Activated CD8-positive, alpha-beta memory T cell treated with anti-CD3 and anti-CD28 coated beads for 4 hours (primary cell): ENCODE measurements around the gene SLC25A25.
A peak's percentile ranks its signal among the peaks of the same experiment; 100 is the strongest.
"Not testable (repeated sequence)": the region's sequence is repeated elsewhere in the genome, so short reads cannot be mapped to it uniquely, and the experiment has no call there.

Experiments
- DNase-seq, 2 donors: peaks; one replicate each; pipeline ENCODE4 v3.0.0-alpha.2; 2020; ENCODE audit warnings: low read depth in 2 of 2

SLC25A25 gene

DNA sequence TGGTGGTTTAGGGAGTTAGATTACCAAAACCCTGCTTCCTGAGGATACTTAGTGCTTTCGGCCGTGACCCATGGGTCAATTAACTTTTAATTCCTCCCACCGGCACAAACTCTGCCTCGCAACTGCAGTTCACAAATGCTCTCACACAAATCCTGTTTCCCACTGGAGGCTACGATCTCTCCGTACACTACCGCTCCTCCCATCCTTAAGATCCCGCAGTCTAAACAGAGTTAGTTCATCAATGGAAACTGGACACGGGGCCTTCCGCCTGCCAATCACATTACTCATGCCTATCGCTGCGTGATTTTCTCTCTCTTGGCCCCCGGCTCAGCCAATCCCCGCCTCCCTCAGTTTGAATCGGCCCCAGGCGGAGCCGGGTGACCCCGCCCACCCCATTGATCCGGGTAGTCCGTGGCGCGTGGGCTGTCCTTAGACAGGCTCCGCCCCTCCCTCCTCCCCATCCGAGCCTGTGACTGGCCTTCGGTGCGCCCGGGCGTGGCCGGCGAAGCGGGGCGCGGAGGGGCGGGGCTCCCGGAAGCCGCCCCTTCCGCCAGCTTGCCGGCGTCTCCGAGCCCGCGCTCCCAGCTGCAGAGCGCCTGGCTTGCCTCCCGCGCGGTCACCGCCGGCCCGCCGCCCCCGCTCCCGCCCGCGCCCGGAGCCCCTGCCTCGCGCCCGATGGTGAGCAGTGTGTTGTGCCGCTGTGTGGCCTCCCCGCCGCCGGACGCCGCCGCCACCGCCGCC lies at the start of gene SLC25A25:
TSS of gene SLC25A25 (plus strand) at position 588 of the 741 bp plus-strand sequence. CDS start at position 676, 88 bp downstream.
- peak; percentile 100 for DNase-seq

DNA sequence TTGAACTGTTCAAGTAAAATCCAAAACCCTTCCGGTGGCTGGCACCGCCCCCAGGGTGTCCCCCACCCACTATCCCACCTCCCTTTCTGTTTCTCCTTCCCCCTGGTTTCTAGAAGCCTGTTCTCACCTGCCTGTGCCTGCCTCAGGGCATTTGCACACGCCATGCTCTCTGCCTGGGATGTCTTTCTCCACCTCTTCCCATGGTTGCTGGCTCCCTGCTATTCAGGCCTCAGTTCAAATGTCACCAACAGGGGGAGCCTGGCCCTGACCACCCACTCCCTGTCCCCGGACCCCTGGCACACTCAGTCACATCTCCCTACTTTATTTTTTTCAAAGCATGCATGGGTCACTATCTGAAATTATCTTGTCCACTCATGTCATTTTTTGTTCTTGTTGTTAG lies 47.3 kb upstream of the SLC25A25 start:
- DNase-seq = no peak

DNA sequence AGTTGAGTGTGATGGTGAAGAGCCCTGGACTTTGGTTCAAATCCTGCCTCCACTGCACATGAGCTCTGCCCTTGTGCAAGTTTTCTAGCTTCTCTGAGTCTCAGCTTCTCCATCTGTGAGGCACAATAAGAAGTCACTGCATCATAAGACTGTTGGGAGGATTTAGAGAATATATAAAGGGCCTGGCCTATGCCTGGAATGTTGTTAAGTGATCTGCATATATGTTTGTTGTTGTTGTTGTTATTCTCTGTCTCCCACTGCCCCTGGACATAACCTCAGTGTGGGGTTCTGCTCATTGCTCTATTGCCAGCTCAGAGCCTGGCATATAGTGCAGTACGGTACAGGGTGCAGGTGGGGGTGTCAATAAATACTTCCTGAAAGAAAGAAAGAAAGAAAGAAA lies 46.9 kb upstream of the SLC25A25 start:
- no peak for DNase-seq

DNA sequence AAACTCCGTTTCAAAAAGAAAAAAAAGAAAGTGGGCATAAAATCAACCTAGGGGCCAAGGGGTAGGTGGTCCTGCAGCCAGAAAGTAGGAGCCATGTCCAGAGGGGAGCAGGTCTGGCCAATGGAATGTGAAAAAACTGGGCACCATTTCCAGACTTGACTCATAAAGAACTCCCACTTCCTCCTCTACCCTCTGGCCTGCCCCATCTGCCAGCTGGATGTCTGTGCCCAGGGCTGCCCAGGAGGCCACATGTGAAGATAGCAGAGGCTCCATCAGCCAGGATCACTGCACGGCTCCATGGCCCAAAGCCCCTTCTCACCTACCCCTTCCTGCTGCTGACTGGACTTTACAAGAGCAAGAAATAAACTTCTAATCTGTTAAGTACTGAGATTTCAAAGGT lies 45.1 kb upstream of the SLC25A25 start:
- DNase-seq = no peak

DNA sequence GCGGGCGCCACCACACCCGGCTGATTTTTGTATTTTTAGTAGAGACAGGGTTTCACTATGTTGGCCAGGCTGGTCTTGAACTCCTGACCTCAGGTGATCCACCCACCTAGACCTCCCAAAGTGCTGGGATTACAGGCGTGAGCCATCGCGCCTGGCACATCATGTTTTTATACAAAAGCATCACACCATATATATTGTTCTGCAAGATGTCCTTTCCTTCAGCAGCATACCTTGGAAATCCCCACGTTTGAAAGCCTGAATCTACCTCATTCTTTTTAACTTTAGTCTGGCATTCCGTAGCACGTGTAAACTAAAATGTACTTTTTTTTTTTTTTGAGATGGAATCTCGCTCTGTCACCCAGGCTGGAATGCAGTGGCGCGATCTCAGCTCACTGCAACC lies 44.4 kb upstream of the SLC25A25 start:
- DNase-seq = not testable (repeated sequence)

DNA sequence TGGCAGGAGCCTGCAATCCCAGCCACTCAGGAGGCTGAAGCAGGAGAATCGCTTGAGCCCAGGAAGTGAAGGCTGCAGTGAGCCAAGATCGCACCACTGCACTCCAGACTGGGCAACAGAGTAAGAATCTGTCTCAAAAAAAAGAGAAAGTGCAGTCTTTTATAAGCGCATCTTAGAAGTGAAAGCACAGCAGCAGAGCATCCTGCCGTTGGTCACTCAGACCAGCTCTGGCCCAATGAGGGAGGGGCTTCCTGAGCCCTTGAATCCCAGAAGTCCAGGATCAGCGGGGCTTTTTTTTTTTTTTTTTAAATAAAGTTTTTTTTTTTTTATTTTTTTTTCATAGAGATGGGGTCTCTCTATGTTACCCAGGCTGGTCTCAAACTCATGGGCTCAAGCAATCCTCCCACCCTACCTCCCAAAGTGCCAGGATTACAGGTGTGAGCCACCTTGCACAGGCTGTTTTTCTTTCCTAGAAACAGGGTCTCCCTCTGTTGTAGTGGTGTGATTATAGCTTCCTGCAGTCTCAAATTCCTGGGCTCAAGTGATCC lies 43.2 kb upstream of the SLC25A25 start:
- no peak for DNase-seq

DNA sequence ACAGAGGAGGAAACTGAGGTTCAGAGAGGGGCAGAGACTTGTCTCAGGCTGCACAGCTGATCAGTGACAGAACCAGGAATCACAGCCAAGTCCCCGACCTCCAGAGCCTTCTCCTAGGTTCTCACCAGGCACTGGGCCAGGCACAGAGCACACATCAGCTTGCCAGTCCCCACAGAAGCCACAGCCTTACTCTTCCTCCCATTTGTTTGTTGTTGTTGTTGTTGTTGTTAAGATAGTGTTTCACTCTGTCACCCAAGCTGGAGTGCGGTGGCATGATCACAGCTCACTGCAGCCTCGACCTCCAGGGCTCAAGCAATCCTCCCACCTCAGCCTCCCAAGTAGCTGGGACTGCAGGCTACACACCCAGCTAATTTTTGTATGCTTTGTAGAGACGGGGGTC lies 42.3 kb upstream of the SLC25A25 start:
- no peak for DNase-seq

DNA sequence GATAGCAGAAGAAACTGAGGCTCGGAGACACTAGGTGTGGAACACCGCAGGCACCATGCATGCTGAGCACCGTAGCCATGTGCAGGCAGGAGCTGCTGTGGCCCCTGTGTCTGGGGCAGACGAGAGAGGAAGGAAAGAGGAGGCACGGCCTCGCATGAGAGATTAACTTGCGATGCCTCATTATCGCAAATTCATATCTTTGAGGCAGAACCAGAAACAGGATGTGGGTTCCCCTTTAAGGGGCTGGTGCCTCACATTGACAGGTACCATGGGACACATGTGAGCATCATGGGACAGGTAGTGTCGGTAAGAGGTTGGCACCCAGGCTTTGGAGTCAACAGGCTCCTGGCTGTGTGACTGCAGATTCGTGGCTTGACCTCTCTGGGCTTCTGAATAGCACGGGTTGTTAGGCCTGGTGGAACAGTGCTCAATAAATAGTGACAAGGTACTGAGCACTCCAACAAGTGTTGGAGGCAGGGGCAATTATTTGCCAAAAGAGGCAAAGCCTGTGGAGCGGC lies 41.7 kb upstream of the SLC25A25 start:
- peak; percentile 46 to 66 for DNase-seq

DNA sequence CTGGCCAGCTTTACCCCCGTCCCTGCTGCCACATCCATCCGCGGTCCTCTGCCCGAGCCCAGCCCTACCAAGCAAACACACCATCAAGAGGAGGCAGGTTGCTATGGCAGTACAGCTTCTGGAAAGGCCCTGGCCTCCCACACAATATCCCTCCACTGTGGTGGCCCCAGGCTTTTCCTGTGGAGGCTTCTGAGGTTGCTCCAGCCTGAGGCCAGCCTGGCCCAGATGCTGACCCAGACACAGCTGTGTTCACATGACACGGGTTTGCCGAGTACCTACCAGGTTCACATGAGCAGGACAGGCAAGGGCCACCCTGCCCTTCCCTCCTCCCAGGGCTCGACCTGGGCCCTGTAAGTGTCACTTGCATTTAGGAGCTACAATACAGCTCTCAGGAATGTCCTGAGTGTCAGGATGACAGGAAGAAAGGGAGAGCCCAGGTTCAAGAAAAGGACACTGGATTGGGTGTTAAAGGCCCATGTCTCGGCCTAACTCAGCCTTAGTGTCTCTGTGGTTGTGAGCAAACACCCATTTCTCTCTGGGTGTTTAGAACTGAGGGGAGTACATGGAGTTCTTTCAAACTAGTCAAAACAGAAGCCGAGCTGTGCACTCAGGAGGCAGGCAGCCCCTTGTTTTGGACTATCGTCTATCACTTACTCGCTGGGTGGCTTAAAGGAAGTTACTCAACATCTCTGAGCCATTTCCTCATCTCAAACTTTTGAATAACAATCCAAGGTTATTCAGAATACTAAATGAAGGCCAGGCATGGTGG lies 41.1 kb upstream of the SLC25A25 start:
- no peak for DNase-seq

DNA sequence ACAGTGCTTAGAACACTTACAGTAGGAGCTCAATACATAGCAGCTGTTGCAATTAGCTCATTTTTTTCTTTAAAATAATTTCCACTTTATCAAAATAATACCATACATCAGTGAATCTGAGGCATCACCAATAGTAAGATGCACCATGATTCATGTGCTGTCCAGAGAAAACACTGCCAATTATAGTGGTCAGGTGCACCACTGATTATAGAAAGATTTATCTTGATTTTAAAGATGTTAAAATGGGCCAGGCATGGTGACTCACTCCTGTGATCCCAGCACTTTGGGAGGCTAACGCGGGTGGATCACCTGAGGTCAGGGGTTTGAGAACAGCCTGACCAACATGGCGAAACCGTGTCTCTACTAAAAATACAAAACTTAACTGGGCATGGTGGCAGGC lies 40.3 kb upstream of the SLC25A25 start:
- no peak for DNase-seq

DNA sequence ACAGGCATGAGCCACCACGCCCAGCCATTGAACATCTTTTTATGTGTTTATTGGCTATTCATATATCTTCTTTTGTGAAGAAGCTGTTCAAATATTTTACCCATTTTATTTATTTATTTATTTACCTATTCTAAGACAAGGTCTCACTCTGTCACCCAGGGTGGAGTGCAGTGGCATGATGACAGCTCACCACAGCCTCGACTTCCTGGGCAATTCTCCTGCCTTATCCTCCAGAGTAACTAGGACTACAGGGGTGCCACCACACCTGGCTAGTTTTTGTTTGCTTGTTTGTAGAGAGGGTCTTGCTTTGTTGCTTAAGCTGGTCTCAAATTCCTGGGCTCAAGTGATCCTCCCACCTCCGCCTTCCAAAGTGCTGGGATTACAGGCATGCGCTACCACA lies 34.4 kb upstream of the SLC25A25 start:
- DNase-seq = no peak

DNA sequence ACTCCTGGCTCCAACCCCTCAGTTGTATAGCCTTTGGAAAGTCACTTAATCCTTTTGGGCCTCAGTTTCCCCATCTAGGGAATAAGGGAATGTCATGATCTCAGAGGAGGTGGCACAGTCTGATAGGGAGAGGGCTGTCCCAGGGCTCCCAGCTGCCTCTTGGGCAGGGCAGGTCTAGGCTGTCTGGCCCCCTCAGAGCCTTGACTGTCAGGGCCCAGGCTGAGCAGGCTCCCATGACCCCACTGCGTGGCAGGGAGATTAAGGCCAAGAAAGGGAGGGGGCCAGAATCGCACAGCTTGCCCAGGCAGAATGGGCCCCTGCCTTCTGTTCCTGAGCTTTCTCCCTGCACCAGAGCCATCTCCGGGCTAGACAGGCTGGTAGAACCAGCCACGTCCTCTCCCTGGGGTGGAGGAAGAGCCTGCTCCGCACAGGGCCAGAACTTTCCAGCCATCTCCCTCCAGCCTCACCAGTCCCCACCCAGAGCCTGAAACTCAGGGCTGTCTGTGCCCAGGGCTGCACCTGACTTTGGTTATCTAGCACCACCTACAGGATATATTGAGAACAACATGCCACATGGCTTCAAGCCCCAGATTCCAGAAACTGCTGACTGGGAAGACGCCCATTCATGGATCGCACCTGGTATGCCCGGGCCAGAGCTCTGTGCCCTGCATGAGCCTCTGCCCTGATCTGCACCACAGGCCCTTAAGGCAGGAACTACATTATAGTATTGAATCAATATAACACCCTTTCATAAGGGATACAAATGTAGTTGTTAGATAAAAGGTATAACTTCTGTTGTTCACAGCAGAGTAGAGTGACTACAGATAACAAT lies 33.0 kb upstream of the SLC25A25 start:
- peak in 1 of 2 donors; percentile 39 for DNase-seq

DNA sequence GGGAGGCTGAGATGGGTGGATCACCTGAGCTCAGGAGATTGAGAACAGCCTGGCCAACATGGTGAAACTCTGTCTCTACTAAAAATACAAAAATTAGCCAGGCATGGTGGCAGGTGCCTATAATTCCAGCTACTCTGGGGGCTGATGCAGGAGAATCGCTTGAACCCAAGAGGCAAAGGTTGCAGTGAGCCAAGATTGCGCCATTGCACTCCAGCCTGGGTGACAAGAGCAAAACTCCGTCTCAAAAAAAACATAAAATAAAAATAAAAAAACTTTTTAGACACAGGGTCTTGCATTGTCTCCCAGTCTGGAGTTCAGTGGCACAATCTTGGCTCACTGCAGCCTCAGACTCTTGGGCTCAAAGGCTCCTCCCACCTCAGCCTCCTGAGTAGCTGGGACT lies 31.5 kb upstream of the SLC25A25 start:
- DNase-seq = not testable (repeated sequence)

DNA sequence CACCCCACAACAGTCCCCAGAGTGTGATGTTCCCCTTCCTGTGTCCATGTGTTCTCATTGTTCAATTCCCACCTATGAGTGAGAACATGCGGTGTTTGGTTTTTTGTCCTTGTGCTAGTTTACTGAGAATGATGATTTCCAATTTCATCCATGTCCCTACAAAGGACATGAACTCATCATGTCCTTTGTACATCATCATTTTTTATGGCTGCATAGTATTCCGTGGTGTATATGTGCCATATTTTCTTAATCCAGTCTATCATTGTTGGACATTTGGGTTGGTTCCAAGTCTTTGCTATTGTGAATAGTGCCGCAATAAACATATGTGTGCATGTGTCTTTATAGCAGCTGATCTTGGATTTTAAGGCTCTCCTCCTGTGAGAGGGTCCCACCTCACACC lies 27.2 kb upstream of the SLC25A25 start:
- not testable (repeated sequence) for DNase-seq

DNA sequence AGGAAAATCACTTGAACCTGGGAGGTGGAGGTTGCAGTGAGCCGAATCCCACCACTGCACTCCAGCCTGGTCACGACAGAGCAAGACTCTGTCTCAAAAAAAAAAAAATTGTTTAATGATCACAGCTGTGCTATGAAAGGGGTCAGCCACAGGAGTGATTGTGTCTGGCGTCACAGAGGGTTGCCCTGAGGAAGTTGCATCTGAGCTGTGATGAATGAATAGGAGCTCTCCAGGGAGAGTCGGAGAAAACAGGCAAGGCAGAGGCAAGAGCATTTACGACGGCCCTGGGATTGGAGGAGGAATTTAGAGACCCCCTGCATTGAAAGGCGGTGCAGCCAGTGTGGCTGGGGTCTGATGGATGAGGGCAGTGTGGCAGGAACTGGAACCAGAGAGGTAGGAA lies 26.0 kb upstream of the SLC25A25 start:
- no peak for DNase-seq

DNA sequence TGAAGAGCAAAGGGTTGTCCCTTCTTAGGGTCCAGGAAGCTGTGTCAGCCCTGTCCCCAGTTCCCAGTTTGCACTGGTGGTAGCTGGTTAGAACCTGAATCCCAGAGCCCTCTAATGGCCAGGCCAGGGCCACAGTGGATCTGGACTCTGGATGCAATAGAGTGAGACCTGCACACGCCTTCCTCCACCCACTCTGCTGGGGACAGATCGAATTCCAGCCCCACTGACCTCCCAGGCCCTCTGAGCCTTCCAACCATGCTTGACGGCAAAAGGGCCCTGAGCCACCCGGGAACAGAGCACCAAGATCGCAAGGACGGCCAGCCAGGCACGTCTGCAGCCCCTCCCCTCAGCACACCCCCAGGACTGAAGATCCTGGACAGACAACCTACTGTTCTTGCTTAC lies 24.6 kb upstream of the SLC25A25 start:
- no peak for DNase-seq

DNA sequence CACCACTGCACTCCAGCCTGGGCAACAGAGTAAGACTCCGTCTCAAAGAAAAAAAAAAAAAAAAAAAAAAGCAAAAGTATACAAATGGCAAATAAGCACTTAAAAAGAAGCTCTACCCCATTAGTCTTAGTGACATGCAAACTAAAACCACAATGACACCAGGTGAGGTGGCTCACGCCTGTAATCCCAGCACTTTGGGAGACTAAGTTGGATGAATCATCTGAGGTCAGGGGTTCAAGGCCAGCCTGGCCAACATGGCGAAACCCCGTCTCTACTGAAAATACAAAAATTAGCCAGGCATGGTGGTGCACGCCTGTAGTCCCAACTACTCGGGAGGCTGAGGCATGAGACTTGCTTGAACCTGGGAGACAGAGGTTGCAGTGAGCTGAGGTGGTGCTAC lies 22.6 kb upstream of the SLC25A25 start:
- DNase-seq = not testable (repeated sequence)

DNA sequence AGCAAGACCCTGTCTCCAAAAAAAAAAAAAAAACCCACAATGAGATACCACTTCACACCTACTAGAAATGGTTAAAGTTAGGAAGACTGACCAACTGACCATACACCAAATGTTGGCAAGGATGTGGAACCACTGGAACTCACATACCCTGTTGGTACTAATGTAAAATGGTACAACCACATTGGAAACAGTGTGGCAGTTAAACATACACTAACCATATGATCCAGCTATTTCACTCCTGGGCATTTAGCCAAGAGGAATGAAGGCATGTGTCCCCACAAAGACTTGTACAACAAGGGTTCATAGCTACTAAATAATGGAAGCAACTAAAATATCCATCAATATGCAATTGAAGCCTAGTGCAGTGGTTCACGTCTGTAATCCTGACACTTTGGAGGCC lies 22.2 kb upstream of the SLC25A25 start:
- DNase-seq = no peak

DNA sequence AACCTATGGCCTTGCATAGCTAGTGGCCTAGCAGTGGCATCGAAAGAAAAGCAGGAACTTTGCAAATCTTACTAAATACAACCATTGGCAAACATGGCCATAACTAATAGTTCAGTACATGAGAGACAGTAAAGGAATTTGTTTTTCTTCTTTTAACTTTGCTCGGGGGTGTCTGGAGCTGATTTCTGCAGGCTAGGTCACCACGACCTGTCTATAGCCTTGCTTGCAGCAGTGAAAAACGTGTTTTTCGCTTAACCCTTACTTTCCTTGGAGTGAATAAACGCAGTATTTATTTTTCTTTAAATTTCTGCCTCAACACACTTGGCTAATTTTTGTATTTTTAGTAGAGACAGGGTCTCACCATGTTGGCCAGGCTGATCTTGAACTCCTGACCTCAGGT lies 20.8 kb upstream of the SLC25A25 start:
- no peak for DNase-seq

DNA sequence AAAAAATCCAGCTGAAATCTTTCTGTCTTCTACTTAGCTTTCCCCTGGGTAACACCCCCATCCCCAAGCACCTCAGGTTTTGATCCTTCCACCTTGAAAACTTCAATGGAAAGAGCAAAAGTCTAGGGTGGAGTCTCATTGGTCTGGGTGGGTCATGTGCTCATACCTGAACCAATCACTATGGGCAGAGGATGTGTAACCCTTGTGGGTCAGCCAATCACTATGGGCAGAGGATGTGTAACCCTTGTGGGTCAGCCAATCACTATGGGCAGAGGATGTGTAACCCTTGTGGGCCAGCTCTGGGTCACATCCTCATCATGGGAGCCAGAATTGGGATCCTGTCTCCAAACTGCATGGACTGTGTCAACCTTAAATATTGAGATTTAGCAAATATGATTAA lies 19.4 kb upstream of the SLC25A25 start:
- no peak for DNase-seq

DNA sequence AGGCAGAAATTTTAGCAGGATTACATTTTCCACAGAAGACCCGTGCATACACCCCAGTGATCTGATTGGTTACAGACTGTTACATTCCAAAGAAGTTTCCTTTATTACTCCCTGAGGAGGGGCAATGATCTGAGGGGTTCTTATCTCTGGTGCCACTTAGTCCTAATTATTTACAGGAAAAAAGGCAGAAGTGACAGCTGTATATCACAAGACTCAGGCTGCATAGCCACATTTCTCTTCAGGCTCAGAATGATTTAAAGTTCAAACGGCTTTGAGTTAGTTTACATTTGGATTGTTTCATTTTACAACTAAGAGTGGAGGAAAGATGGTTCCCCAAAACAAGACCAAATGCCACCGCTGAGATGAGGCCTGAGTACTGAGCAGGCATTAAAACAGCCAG lies 18.2 kb upstream of the SLC25A25 start:
- no peak for DNase-seq
